ENCODE measurements around the gene AKNAD1.
"Not testable (repeated sequence)": the region's sequence is repeated elsewhere in the genome, so short reads cannot be mapped to it uniquely, and the experiment has no call there.

AKNAD1 gene

GRCh38 chr1:108829498-108829916, 27.4 kb downstream of the AKNAD1 start:
- peak; percentile 22 for DNase-seq

DNA sequence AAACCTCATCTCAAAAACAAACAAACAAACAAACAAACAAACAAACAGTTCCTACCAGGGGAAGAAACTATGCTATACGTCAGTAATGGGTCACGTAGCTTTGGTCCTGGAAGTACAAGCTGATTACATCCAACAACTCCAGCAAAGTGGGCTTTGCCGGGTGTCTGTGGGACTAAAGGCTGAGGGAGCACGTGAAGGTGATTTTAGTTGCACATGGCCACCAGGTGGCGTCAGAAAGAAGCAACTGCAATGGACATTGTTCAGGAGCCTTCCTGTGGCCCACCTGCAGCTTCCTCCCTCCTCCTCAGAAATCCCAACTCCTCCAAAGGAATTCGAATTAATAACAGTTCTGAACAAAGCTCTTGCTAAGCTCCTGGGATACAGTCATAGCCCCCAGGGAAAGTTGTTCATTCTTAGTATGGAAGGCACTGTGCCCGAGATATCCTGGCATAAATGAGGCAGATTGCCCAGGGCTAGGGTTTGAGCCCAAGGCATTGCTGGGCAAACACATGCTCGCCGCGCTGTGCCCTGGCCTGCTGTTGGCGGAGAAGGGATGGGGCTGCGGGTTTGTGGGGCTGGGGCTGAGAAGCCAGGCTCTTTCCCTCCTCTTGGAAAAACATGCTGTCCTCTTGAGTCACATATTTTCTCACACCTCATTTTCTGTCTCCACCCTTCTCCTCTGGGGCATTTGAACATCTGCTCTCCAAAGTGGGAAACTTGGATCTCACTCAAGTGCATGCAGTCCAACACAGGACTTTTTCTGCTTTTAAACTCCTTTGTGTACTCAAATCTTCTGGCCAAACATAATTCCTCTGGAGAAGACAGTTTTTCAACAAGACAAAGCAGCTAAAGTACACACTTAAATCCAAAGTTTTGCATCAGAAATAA, 28.6 kb downstream of the AKNAD1 start:
- DNase-seq = peak; percentile 75

DNA sequence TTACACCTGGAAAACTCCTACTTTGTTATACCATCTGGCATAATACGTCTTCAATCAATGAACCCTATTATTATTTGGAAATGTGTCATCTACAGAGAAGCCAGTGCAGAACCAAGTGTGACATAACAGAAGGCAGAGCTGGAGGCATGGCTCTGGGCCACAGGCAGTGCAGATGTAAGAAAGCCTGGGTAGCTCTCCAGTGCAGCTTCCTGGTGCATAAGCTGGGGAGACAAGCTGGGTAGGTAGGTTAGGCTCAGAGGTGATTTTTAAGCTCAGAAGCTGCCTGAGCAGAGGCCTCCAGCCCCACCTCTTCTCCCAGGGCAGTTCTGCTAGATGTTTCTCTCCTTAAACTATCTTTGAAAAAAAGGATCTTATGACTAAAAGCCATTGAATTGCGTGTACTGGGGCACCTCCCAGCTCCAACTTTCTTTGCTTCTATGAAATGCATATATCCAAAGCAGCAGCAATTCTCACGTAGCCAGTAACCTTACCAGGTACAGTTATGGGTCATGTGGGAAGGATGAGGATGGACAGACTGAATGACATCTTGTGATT, 30.7 kb downstream of the AKNAD1 start:
- no peak for DNase-seq

- DNase-seq = no peak
Measured at GRCh38 chr1:108824051-108824450, 32.8 kb downstream of the AKNAD1 start.

- no peak for DNase-seq
Measured at GRCh38 chr1:108823632-108824031, 33.3 kb downstream of the AKNAD1 start.

GRCh38 chr1:108819878-108820277, 37.0 kb downstream of the AKNAD1 start:
- no peak for DNase-seq

- DNase-seq = no peak
Measured at GRCh38 chr1:108817811-108818210, 39.1 kb downstream of the AKNAD1 start.

GRCh38 chr1:108817016-108817415, 39.9 kb downstream of the AKNAD1 start:
- DNase-seq = peak; percentile 31

GRCh38 chr1:108816049-108816893, 40.6 kb downstream of the AKNAD1 start:
- DNase-seq = peak; percentile 86

- no peak for DNase-seq
Measured at GRCh38 chr1:108815566-108815965, 41.3 kb downstream of the AKNAD1 start.

DNA sequence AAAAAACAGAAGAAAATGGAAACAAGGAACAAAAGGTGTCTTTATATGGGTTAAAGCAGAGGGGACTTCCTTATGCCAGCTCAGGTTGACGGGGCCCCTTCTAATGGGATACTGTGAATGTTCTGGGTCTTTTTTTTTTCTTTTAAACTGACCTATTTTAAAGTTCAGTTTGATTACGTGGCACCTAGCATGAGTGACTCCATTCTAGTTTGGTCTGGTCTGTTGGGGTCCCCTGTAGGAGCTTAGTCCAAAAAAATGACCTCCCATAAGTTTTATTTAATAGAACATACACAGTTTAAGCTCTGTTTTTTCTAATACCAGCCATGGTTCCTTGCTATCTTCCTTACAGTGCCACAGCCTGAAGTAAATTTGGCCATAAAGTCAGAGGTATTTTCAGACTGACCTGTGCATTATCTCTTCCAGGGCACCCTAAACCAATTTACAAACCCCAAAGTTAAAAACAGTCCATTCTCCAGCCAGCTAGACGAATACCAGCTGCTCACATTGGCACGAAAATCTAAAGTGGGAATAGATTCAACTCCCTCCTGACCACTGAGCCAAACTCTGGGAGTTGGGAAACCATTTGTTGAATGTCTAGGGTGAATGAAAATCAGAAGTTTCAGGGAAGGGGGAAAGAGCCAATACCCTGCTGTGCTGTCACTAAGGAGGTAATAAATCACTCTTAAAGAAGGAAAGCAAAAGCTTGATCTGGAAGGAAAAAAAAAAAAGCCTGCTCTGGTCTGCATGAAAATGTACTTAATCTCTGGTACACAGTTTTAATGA, 42.4 kb downstream of the AKNAD1 start:
- no peak for DNase-seq

GRCh38 chr1:108813326-108813725, 43.6 kb downstream of the AKNAD1 start:
- no peak for DNase-seq

GRCh38 chr1:108811611-108812010, 45.3 kb downstream of the AKNAD1 start:
- DNase-seq = no peak

DNA sequence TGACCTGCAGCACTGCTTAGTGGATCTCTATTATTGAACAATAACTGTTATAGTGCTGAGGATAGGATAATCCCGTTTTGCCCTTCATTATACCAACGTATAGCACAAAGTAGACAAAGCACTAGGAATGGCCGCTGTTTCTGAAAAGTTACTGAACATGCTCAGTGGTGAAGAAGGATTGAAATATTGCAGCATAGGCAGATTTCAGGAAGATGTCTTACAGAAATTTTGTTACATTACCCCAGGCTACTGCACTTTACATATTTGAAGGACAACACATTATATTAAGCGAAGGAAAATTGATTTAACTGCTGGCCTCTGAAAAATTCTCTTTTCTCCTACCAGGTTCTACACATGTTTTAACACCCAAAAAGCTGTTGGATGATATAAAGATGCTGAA, 48.5 kb downstream of the AKNAD1 start:
- no peak for DNase-seq

- DNase-seq = no peak
Measured at GRCh38 chr1:108803548-108803947, 53.3 kb downstream of the AKNAD1 start.

DNA sequence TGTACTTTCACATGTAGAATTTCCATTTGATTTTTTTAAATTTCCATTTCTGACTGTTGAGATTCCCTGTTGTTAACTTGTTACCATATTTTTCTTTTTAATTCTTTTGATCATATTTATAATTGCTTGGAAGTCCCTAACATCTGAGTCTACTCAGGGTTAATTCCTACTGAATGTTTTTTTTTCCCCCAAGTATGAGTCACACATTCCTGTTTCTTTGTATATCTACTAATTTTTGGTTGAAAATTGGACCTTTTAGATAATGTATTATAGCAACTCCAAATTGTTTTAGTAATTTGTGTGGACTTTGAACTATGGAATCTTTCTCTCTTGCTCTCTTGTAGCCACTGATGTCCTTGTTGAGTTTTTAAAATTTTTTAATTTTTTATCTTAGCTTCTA, 55.8 kb downstream of the AKNAD1 start:
- peak; percentile 47 for DNase-seq

DNA sequence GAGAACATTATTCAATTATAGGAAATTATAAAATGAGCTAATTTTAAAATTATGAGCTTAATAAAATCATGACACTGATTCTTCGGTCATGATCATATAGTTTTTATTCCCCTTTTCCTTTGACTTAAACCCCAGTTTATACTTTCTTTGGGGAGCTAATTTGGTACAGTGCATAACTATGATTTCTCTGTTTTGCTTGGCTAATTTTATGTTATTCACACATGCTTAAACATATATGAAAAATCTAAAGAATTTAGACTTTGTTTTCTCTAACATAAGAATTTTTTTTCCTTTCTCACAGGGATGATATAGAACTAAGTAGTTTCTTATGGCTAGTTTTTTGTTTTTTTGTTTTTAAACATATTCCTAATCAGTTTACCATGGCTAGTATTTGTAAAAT, 57.9 kb downstream of the AKNAD1 start:
- no peak for DNase-seq

GRCh38 chr1:108792420-108792819, 64.5 kb downstream of the AKNAD1 start:
- DNase-seq = no peak

- no peak for DNase-seq
Measured at GRCh38 chr1:108791790-108792189, 65.1 kb downstream of the AKNAD1 start.

DNA sequence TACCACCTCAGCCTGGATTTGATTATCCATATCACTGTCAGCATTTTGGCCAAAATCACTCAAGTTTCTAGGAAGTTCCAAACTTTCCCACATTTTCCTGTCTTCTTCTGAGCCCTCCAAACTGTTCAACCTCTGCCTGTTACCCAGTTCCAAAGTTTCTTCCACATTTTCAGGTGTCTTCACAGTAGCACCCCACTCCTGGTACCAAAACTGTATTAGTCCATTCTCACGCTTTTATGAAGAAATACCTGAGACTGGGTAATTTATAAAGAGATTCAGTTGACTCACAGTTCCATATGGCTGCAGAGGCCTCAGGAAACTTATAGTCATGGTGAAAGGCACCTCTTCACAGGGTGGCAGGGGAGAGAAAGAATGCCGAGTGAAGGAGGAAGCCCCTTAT, 71.0 kb downstream of the AKNAD1 start:
- DNase-seq = no peak

DNA sequence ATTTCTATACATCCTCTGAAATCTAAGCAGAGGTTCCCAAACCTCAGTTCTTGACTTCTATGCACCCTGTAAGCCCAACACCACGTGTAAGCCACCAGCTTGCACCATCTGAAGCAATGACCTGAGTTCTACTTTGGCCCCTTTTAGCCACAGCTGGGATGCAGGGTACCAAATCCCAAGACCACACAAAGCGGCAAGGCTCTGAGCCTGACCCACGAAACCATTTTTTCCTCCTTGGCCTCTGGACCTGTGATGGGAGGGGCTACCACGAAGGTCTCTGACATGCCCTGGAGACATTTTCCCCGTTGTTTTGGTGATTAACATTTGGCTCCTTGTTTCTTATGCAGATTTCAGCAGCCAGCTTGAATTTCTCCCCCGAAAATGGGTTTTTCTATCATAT, 71.6 kb downstream of the AKNAD1 start:
- no peak for DNase-seq

GRCh38 chr1:108781575-108781944, 75.3 kb downstream of the AKNAD1 start:
- not testable (repeated sequence) for DNase-seq

Data from fibroblast of skin of right biceps (primary cell).